HG02943 (cell line): Measurements from ENCODE around the gene PIK3C2G.

Experiments
- ATAC-seq: cut with Tn5 transposase; IDR thresholded peaks from one replicate; pipeline ENCODE4 v1.9.1; 2021; ENCODE audit warnings: mild to moderate bottlenecking, low read depth, moderate library complexity; ENCODE audit not compliant: unreplicated experiment

Gene PIK3C2G

DNA sequence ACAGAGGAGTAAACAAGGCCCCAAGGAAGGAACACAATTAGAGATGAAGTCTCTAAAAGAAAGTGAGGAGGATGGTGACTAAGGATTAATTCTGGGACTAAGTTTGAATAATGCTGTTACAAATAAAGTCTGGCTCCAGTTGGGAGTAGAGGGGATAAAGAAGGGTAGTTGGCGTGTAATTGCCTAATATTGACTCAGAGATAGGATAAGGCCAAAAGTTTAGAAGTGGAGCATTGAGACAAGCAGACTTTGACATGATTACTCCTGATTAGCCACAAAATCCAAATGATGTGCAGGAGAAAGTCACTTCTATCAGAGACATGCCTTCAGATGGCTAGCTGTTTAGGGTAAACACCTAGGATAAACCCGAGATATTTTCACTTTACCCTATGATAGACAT, 368.1 kb downstream of the PIK3C2G start:
- no peak for ATAC-seq

DNA sequence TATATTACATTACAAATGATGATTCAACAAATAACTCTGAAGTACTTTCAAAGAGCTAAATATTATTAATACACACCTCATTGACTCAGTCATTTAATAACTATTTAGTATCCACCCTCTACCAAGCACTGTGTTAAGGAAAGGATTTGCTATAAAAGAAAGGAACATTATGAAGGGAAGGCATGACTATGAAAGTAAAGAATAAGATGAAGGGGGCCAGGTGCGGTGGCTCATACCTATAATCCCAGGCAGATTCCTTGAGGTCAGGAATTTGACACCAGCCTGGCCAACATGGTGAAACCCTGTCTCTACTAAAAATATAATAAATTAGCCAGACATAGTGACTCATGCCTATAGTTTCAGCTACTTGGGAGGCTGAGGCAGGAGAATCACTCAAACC, 368.6 kb downstream of the PIK3C2G start:
- no peak for ATAC-seq

DNA sequence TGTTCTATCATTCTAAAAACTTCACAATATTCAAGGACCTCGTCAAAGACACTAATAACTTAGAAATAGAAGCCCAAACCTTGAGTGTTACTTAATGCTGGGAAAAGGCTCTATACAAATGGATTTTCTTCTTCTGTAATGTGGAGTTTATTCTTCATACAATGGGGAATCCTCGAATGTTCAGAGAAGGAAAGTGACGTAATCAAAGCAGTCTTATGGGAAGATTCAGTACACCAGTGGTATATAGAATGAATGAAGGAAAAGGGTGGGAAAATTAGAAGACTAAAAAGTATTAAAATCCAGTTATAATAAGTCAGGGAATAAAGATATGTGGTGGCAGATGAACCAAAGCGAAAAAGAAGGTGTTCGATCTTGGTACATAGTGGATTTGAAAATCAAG, 370.0 kb downstream of the PIK3C2G start:
- no peak for ATAC-seq

DNA sequence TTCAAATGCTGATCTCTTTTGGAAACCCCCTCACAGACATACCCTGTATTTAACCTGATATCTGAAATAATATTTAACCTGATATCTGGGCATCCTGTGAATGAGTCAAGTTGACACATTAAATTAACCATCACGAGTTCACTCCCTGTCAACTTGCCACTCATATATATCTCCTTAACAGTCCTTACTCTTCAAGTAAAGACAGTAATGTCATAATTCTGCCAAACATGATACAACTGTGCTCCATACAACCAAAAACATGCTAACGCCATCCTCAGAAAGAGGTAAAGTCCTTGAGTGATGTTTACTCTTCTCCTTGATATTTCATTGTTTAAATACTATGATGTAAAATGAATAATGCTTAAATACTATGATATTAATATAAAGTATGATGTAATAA, 371.5 kb downstream of the PIK3C2G start:
- ATAC-seq: no peak

DNA sequence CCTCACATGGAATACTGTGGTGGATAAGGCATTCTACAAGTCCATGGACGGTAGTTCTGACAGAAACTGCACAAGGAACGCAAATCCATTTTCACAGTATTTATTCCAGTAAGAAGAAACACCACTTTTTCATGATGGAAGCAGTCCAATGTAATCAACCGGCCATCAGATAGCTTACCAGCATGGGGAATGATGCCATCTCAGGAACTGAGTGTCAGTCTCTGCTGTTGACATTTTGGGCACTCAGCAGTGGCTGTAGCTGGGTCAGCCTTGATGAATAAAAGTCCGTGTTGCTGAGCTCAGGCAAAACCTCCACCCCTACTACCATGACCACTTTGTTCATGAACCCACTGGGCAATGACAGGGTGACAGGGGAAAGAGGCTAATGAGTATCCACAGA, 373.1 kb downstream of the PIK3C2G start:
- ATAC-seq: no peak

DNA sequence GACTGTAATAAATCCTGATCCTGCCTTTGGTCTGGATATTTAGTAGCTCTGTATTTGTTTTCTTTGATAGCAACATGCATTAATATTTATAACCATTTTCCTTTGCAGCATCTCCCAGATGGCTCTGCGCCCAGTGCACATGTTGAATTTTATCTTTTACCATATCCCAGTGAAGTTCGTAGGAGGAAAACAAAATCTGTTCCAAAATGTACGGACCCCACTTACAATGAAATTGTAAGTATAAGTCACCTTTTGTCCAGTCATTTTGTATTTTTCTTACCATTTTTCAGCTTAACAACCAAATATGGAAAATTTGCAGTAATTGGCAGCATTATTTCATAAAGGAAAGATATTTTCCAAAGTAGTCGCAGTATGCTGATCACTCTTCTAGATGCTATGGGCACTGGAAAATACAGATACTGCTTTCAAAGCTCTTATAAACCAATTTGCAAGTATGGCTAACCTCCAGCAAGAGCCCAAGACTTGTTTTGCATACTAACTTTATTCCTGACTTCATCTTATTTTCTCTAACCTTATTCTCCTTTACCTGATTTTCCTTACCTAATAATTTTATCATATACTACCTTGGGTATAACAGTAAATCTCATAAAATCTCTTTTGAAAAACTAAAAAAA, 379.1 kb downstream of the PIK3C2G start:
- ATAC-seq: no peak

DNA sequence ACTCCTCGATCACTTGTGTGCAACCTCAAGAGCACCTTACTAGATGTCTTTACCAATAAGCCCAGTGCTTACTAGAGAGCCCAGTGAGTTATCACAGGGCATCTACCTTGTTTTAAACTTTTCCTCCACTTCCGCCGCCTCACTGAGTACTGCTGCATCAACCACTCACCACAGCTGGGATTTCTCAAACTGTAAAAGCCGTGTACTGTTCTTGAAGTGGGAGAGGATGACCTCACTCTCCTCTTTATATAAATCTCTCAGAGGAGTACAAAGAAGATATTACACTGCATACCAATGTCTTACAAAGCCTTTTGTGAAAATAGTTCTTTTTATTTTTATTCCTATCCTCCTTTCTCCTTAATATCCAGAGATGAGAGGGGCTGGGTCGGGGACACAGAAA, 382.4 kb downstream of the PIK3C2G start:
- no peak for ATAC-seq

DNA sequence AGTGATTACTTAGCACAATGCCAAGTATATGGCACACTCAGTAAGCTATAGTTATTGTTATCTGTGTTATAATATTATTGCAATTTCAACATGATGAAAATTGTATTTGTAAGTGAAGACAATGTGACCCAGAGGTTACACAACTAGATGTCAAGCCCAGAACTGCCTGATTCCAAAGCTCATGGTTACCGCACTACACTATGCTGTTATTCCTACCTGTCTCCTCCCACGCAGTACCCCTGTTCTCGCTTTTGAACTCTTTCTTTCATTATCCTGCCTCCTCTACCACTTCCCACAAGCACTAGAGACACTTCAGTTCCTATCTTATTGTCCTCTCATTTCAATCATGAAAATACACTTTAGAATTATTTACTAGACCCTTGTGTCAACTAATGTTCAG, 383.2 kb downstream of the PIK3C2G start:
- no peak for ATAC-seq

DNA sequence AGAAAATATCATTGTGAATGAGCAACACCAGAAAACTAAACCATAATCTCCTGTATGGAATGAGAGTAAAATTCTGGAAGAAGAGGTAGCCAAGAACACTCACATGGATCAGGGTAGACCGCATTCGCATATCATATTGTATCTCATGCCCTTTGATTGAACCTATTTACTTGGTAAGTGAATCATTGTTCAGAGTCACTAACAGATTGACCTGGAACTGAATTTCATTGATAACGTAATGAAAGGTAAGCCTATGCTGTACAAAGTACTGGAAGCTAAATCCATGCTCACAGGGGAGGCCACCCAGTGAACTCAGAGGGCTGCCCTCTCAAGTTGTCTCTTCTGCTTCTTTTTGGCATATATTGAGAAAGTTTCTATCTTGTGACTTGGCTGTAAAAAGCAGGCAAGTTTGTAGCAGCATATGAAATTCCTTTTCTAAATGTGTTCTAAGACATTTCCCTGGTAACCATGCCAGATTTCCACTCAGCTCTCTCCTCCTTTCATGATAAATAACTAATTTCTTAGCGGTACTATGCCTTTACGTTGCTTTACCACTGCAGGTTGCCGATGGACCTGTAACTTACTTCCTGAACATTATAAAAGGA, 385.1 kb downstream of the PIK3C2G start:
- ATAC-seq: no peak

DNA sequence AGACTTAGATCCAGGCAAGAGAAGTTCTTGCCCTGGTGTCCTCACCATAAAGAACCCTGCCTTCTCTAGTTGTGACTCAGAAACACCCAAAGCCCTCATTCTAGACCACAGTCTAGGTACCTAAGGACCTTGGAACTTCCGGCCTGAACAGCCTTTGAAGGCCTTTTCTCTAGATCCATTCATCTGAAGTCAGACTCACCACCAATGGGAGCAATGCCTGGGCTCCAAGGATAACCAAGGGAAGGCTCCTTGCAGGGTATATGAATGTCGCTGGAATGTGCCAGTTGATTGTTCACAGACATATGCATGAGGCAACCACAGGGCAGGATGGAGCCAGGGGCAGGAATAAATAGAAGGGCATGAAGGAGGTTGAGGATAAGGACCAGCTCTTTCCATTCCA, 390.2 kb downstream of the PIK3C2G start:
- no peak for ATAC-seq

DNA sequence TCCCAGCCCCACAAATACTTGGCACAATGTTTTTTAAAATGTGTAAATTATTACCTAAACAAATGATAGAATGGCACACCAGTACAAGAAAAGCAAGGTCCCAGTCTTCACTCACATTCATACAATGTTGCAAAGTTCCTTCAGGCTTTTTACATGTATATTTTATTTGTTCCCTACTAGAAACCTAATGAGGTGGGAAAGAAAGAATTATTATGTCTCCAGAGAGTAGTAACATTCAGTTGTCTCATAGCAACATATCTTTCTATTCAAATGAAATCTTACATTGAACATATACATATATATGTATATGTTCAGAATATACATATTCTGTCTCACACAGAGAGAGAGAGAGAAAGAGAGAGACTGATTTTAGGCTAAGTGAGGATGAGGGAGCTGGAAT, 391.3 kb downstream of the PIK3C2G start:
- ATAC-seq: no peak

DNA sequence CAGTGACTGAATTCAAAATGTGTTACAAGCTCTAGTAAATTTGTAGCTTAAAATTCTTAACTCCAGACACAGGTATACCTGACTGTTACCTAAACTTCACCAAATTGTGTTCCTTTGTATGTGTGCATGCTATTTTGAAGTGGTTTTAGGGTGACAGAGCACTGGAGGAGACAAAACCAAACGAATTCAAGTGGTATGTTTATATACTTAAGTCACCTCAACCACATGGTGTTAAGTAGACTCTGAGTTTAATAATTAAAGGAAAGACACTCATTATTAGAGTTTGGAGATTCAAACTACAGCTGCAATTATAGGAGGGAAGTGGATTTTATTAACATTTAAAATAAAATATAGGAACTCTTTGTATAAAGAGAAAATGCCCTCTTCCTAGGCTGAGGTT, 392.1 kb downstream of the PIK3C2G start:
- ATAC-seq: no peak

DNA sequence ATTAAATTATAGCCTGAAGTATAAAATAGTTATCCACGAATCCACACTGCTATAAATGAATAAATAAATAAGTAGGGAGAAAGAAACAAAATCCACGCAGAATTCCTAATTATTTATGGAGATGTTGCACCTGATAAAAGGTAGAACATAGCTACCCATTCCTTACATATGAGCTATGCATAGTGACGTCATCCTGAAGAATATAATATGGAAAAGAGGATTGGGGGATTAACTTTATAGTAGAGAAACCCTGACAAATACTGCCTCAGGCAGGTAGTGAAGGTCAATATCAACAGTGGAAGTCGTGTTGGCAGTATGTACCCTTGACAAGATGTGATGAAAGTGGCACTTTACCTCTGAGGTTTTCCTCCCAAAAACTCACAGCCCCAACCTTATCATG, 394.0 kb downstream of the PIK3C2G start:
- no peak for ATAC-seq

DNA sequence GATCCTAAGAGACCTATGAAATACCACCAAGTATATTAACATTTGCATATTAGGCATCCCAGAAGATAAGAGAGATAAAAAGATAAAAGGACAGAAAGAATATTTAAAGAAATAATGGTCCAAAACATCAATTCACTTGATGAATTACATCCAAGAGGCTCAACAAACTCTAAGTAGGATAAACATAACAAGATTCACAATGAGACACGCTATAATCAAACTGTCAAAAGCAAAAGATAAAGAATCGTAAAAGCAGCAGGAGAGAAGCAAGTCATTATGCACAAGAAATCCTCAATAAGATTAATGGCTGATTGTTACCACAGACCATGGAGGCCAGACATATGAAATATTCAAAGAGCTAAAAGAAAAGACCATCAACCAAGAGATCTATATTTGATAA, 396.9 kb downstream of the PIK3C2G start:
- no peak for ATAC-seq

DNA sequence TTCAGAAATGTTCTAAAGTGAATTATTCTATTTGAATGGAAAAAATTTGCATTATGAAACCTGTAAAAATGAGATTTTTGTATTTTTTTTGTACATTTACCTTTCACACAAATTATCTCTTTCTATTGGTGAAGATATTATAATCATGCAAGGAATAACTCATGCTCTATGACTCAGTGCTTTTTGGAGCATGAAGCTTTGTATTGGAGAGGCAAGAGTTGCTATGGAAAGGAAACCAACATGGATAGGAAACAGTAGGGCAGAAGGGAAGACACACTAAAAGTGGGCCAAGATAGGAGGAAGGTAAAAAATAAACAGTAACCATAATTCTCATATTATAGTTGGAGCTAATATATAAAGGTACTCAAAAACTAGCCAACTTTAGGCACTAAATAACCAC, 397.5 kb downstream of the PIK3C2G start:
- no peak for ATAC-seq

DNA sequence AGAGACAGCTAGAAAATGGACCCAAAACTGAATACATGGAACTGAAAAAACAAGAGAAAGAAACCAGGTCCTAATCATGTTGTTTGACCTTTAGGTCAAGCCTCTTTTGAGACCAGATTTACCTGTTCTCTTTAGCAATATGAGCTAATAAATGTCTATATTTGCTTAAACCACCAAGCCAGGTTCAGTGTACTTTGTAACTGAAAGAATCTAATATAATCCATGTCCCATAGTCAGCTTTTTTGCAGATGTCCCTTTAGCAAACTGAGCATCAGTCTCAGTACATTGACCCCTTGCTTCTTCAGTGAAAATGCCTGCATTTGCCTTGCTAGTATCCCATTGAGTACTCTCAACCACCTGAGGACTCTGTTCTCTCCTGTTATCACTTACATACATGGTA, 414.8 kb downstream of the PIK3C2G start:
- ATAC-seq: no peak

DNA sequence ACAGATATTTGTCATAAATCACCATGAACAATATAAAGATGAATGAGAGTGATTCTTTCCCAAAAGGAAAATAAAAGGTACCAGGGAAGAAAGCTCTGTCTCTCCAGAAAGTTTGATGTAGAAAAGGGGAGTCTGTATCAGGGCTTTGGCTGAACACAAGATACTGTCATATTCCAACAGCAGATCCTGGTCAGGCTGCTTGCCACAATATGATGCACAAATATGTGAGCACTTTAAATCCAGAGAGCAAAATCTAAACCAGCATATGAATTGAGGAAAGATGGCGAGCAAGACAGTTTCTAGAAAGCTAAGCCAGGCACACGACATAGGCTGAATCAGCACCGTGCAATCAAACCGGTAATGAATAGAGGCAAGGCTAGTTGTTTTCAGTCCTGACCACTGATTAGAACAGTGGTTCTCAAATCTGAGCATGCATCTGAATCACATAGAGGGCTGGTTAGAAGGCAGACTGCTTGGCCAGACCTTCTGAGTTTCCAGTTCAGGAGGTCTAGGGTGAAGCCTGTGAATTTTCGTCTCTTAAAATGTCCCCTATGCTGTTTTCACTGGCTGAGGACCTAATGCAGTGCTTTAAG, 415.8 kb downstream of the PIK3C2G start:
- no peak for ATAC-seq

DNA sequence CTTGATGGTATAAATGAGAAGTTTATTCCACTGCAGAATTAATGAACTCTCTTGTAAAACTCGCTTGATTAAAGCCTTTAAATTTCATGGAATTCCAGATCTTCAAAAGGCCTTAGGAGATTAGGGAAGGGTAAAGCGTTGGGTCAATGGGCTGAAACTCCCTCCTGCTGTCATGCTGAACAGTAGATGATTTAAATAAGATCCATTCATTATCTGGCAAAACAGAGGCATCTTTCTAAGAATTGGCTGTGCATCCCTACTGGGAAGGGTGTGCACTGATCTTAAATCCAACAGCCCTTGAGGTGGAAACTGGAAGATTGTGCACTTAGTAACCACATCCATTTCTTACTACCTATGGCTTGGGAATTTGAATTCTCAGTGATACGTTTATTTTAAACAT, 420.5 kb downstream of the PIK3C2G start:
- ATAC-seq: no peak

DNA sequence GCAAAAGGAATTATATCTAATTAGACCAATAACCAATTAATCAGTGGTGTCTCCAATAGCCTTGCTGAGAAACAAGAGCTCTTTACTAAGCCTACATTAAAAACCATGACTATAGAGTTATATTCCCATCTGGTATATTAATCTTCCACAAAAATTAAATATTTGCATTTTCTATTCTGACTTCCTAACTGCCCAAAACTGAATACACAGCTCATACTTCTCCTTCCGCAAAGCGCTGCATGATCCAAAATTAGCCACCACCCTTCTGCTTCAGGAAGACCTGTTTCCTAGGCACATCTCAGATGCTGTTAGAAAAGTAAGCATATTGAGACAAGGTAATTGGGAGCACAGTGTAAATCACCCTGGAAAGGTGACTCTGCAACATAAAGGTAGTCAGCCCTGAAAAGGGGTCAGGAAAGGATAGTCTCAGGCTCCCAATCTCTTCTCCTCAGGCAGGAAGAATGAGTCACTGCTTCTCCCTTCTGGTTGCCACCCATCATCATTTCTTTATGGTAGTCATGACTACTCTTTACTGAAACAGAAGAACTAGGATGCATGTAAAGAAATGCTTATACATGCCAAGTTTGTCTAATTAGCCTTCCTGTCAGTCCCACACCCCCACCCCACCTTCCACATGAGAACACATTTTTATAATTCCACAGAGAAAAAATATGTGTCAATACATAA, 422.2 kb downstream of the PIK3C2G start:
- no peak for ATAC-seq

DNA sequence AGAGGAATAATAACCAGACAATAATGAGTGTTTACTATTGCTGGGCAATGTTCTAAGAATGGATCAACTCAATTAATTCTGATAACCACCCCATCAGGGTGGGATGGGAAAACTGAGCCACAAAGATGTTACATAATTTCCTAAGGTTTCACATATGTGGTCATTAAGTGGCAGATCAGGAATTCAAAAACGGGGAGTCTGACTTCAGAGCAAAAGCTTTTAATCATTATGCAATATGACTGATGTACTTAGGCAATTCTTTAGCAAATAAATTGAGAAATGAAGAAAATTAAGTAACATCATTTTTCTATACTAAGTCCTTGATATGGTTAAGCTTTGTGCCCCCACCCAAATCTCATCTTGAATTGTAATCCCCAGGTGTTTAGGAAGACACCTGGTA, 423.1 kb downstream of the PIK3C2G start:
- ATAC-seq: no peak

DNA sequence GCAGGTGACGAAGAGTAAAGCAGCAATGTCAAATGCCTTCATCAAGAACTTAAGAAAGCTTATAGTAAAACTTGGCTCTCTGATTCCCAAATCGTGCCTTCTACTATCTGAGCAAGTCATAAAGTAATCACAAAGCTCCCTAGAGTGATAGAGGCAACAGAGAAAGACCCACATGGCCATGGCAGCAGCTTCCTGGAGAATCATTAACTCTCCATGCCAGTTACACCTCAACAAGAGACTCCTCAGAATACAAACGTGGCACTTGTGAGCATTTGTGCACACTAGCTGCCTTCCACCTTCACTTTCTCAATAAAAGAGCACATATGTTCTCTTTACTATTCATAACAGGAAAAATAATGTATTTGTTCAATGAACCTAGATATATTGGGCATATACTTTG, 428.5 kb downstream of the PIK3C2G start:
- ATAC-seq: no peak

DNA sequence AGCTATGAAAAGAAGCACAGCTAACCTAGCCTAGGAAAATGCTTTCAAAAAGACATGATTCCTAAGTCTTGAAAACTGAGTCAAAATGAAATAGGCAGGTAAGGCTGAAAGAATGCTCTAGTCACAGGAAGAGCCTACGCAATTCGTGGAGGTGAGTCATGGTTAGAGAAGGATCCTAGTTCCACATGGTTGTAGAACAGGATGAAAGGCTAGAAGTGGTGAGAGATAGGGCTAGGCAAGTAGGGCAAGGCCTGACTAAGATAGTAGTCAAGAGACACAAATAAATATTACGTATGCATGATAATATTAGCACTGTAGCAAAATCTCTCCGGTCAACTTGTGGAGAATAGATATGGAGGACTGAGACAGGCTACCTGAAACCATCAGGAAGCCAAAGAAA, 429.3 kb downstream of the PIK3C2G start:
- no peak for ATAC-seq
